GM23338 (cell line): Measurements from ENCODE around the gene ZDHHC20. TPM values are rescaled to one million over a fixed set of nuclear protein-coding genes. Genes with fewer than 3 reads are reported as not detected.

Experiments used
- ATAC-seq: fragments of 200-7000 bp; cut with Tn5 transposase; 3 replicates; pipeline ENCODE4 v1.9.1; 2020
- DNase-seq: peaks from one replicate; pipeline ENCODE4 v3.0.0-alpha.2; 2015; ENCODE audit warnings: low spot score
- H2AFZ ChIP-seq: fragments of 200-600 bp; sonication (generic); 2 replicates; pipeline ENCODE4 v1.8.0; 2016; ENCODE audit warnings: antibody characterized with exemption, mild to moderate bottlenecking, moderate library complexity
- H3F3A ChIP-seq: fragments of 200-600 bp; sonication (generic); replicated peaks from 2 replicates; pipeline ENCODE4 v1.8.0; 2017; ENCODE audit warnings: antibody characterized with exemption, mixed run types, low read depth
- H3K27ac ChIP-seq: fragments of 200-600 bp; sonication (generic); 2 replicates; pipeline ENCODE4 v1.6.1; 2016; ENCODE audit warnings: low read depth
- H3K27me3 ChIP-seq: fragments of 200-600 bp; sonication (generic); 2 replicates; pipeline ENCODE4 v1.8.0; 2016; ENCODE audit warnings: mild to moderate bottlenecking, mixed run types, moderate library complexity; ENCODE audit not compliant: insufficient read depth
- H3K36me3 ChIP-seq: fragments of 200-600 bp; sonication (generic); 2 replicates; pipeline ENCODE4 v1.8.0; 2016; ENCODE audit warnings: mild to moderate bottlenecking; ENCODE audit not compliant: insufficient read depth
- H3K4me1 ChIP-seq: fragments of 200-600 bp; sonication (generic); 2 replicates; pipeline ENCODE4 v1.8.0; 2016; ENCODE audit warnings: mild to moderate bottlenecking, moderate library complexity; ENCODE audit not compliant: insufficient read depth
- H3K4me2 ChIP-seq: fragments of 200-600 bp; sonication (generic); 2 replicates; pipeline ENCODE4 v1.7.1; 2017; ENCODE audit warnings: mixed run types
- H3K4me3 ChIP-seq: fragments of 200-600 bp; sonication (generic); 2 replicates; pipeline ENCODE4 v1.6.1; 2016; ENCODE audit warnings: mixed run types
- H3K79me2 ChIP-seq: fragments of 200-600 bp; sonication (generic); replicated peaks from 2 replicates; pipeline ENCODE4 v1.8.0; 2017; ENCODE audit warnings: mild to moderate bottlenecking; ENCODE audit not compliant: insufficient read depth
- H3K9me2 ChIP-seq: fragments of 200-600 bp; sonication (generic); 2 replicates; pipeline ENCODE4 v1.8.0; 2017; ENCODE audit not compliant: insufficient read depth
- H4K20me1 ChIP-seq: fragments of 200-600 bp; sonication (generic); replicated peaks from 2 replicates; pipeline ENCODE4 v1.8.0; 2017; ENCODE audit warnings: mild to moderate bottlenecking; ENCODE audit not compliant: insufficient read depth
- H3K27ac Mint-ChIP-seq: 2 replicates; pipeline ENCODE4 v1.8.0; 2020; ENCODE audit warnings: inconsistent platforms, mild to moderate bottlenecking, moderate library complexity, mixed read lengths
- H3K27me3 Mint-ChIP-seq: 3 replicates; pipeline ENCODE4 v1.8.0; 2022; ENCODE audit warnings: low read depth, mild to moderate bottlenecking, moderate library complexity, mixed read lengths, inconsistent platforms; ENCODE audit not compliant: insufficient read depth, poor library complexity
- H3K36me3 Mint-ChIP-seq: 3 replicates; pipeline ENCODE4 v1.8.0; 2021; ENCODE audit warnings: low read depth, mild to moderate bottlenecking, inconsistent platforms, moderate library complexity, mixed read lengths
- H3K4me1 Mint-ChIP-seq: 3 replicates; pipeline ENCODE4 v1.8.0; 2020; ENCODE audit warnings: mild to moderate bottlenecking, inconsistent platforms, mixed read lengths
- H3K4me3 Mint-ChIP-seq: 3 replicates; pipeline ENCODE4 v1.8.0; 2021; ENCODE audit warnings: moderate library complexity, mild to moderate bottlenecking, inconsistent platforms, mixed read lengths
- H3K9me3 Mint-ChIP-seq: 3 replicates; pipeline ENCODE4 v1.8.0; 2020; ENCODE audit warnings: moderate library complexity, mild to moderate bottlenecking, inconsistent platforms, mixed read lengths
- CREB1 ChIP-seq: fragments of 250-450 bp; sonication (Bioruptor Pico); IDR thresholded peaks from 2 replicates; pipeline ENCODE4 v1.5.0; 2020; ENCODE audit warnings: low read depth, mild to moderate bottlenecking, moderate library complexity
- CTCF ChIP-seq, 2 experiments: fragments of 200-600 bp in 1 of 2; sonication (generic) in 1 of 2; conservative IDR thresholded peaks; 2 replicates each; pipeline versions ENCODE4 v1.5.1 to v1.6.1; 2016 to 2017; ENCODE audit warnings: antibody characterized with exemption in 2 of 2, low read depth in 2 of 2, mild to moderate bottlenecking in 2 of 2, moderate library complexity in 1 of 2
- ETS1 ChIP-seq: IDR thresholded peaks from 2 replicates; pipeline ENCODE4 v1.6.1; 2016; ENCODE audit warnings: antibody characterized with exemption
- EZH2 ChIP-seq: fragments of 200-600 bp; sonication (generic); IDR thresholded peaks from one replicate; pipeline ENCODE4 v1.8.0; 2017; ENCODE audit warnings: antibody characterized with exemption, mild to moderate bottlenecking, low read depth; ENCODE audit not compliant: unreplicated experiment
- EZH2phosphoT487 ChIP-seq: fragments of 200-600 bp; sonication (generic); IDR thresholded peaks from one replicate; pipeline ENCODE4 v1.8.1; 2018; ENCODE audit warnings: antibody characterized with exemption; ENCODE audit not compliant: unreplicated experiment
- JUNB ChIP-seq: IDR thresholded peaks from one replicate; pipeline ENCODE4 v1.6.1; 2016; ENCODE audit warnings: antibody characterized with exemption; ENCODE audit not compliant: unreplicated experiment
- NANOG ChIP-seq: IDR thresholded peaks from 2 replicates; pipeline ENCODE4 v1.6.1; 2016; ENCODE audit warnings: antibody characterized with exemption, borderline replicate concordance
- POLR2AphosphoS5 ChIP-seq: IDR thresholded peaks from 2 replicates; pipeline ENCODE4 v1.6.1; 2016; ENCODE audit warnings: antibody characterized with exemption, low read depth
- REST ChIP-seq: IDR thresholded peaks from one replicate; pipeline ENCODE4 v1.6.1; 2018; ENCODE audit warnings: antibody characterized with exemption; ENCODE audit not compliant: unreplicated experiment
- STAT1 ChIP-seq: IDR thresholded peaks from one replicate; pipeline ENCODE4 v1.6.1; 2016; ENCODE audit warnings: antibody characterized with exemption; ENCODE audit not compliant: unreplicated experiment
- ZNF114 ChIP-seq: fragments of 250-450 bp; sonication (Bioruptor Pico); IDR thresholded peaks from 2 replicates; pipeline ENCODE4 v1.5.0; 2020; ENCODE audit warnings: mild to moderate bottlenecking, moderate library complexity
- ZNF331 ChIP-seq: fragments of 250-450 bp; sonication (Bioruptor Pico); IDR thresholded peaks from 2 replicates; pipeline ENCODE4 v1.5.0; 2020; ENCODE audit warnings: low read depth, mild to moderate bottlenecking, moderate library complexity
- ZNF462 ChIP-seq: fragments of 250-450 bp; sonication (Bioruptor Pico); IDR thresholded peaks from 2 replicates; pipeline ENCODE4 v1.5.0; 2020; ENCODE audit warnings: mild to moderate bottlenecking, moderate library complexity
- polyA plus RNA-seq: library from polyadenylated mRNA; unstranded; fragments of >200 nt; fragmentation: Nextera tagmentation; extraction: Ambion mirVana; gene quantifications from 2 replicates; pipeline ENCODE4 v1.2.1, GENCODE V29; 2016
- total RNA-seq: library from RNA; depleted of rRNA; stranded (reverse); fragments of >200 nt; shearing (Covaris generic); gene quantifications from 2 replicates; pipeline ENCODE4 v1.2.3, GENCODE V29; 2014

ZDHHC20 gene
- total and polyA plus RNA-seq, 2 experiments from 2014 or later: 37.7 to 119 TPM

GRCh38 chr13:21402586-21403307 lies 56.4 kb downstream of the ZDHHC20 start:
- Mint-ChIP-seq H3K27ac (no peak overlapping the region), H3K4me3 (no peak overlapping the region), H3K36me3 (peaks cover 42% of the 10 kb centered on the region), H3K9me3 (peaks cover 10% of the 10 kb centered on the region), H3K4me1 (no peaks in the 10 kb centered on the region; the same call in 2 of the 3 replicates), H3K27me3 (no peaks in the 10 kb centered on the region)
- DNase-seq (no peak), ATAC-seq (no peak)
- Histone ChIP-seq H2AFZ (no peak overlapping the region), H4K20me1 (peaks cover 2% of the 10 kb centered on the region), H3K4me2 (no peak overlapping the region), H3K79me2 (no peaks in the 10 kb centered on the region), H3K9me2 (no peaks in the 10 kb centered on the region), H3F3A (no peaks in the 10 kb centered on the region), H3K4me1 (no peaks in the 10 kb centered on the region), H3K36me3 (peaks cover 6% of the 10 kb centered on the region; the same call in 1 of the 2 replicates), H3K4me3 (no peak overlapping the region), H3K27me3 (no peaks in the 10 kb centered on the region), H3K27ac (no peak overlapping the region)
- TF ChIP-seq EZH2 (no peak), ZNF114 (no peak), ZNF331 (CRISPR knock-in tag) (no peak), JUNB (no peak), POLR2AphosphoS5 (no peak), EZH2phosphoT487 (no peak), CTCF (conservative IDR thresholded peaks at IDR 0.05; ENCODE audit: low read depth in 2 of 2) (no peak), CREB1 (no peak), NANOG (no peak), REST (no peak), STAT1 (no peak), ZNF462 (CRISPR knock-in tag) (no peak), ETS1 (no peak)
